OCI-LY7 (cell line): ENCODE results near the gene NLN.

Source experiments
- CTCF ChIP-seq: fragments of 200-600 bp; sonication (generic); conservative IDR thresholded peaks from 2 replicates; pipeline ENCODE4 v1.5.1; 2014; ENCODE audit warnings: mild to moderate bottlenecking, antibody characterized with exemption, low read length, moderate library complexity, mixed read lengths
- EZH2phosphoT487 ChIP-seq: fragments of 200-600 bp; sonication (generic); IDR thresholded peaks from 2 replicates; pipeline ENCODE4 v1.6.1; 2018; ENCODE audit warnings: low read depth, borderline replicate concordance, mild to moderate bottlenecking, mixed run types, antibody characterized with exemption, low read length, moderate library complexity, mixed read lengths

- TF ChIP-seq CTCF (no peak), EZH2phosphoT487 (no peak)
These were observed 103.7 kb downstream of the NLN start for GRCh38 chr5:65825408-65826328.
